ENCODE results near the gene ACTN1.

Gene ACTN1

GRCh38 chr14:68968051-68968450 lies 11.1 kb downstream of the ACTN1 start:
- no peak for DNase-seq

DNA sequence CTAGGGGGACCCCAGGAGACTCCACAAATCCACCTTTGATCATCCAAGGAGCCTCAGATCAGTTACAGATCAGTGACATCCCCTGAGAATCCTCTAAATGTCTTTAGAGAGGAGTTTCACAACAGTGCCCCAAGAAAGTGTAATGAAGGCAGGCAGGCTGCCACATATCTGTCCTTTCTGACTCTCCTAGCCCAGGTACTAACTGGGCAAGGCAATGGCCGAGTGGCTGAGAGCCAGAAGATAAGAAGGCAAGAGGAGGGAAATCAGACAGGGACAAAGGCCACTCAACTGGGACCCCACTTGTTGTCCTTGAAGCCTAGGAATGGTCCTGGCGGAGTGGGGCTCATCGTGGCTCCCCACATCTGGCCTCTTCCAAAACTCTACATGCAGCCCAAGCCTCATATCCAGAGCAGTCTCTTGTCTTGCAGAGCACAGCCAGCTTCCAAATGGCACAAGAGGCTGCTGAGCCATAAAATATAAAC lies 11.6 kb downstream of the ACTN1 start:
- DNase-seq = no peak

DNA sequence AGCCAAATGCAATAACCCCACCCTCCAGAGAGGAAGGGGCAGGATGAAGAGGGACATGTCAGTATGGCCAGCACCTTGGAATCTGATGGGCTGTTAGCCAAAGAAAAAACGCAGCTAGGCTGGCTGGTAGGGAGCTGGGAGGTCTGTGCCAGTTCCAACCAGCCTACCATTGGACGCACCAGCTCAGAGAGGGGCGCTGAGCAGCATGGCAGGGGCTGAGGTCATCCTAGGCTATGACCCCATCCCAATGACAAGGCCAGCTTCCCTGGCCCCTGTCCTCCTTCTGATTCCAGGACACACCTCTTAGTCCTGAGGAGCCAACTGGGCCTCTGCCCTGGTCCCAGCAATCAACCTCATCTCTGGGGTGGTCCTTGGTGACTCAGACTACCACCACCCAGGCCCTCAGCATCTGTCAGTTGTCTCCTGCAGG lies 12.2 kb downstream of the ACTN1 start:
- no peak for DNase-seq

GRCh38 chr14:68965261-68965761 lies 13.8 kb downstream of the ACTN1 start:
- DNase-seq = no peak

GRCh38 chr14:68964300-68965093 lies 14.6 kb downstream of the ACTN1 start:
- DNase-seq = no peak

GRCh38 chr14:68962681-68963080 lies 16.4 kb downstream of the ACTN1 start:
- DNase-seq = no peak

- no peak for DNase-seq
These were observed 17.1 kb downstream of the ACTN1 start for GRCh38 chr14:68961781-68962584.

GRCh38 chr14:68961361-68961760 lies 17.7 kb downstream of the ACTN1 start:
- no peak for DNase-seq

DNA sequence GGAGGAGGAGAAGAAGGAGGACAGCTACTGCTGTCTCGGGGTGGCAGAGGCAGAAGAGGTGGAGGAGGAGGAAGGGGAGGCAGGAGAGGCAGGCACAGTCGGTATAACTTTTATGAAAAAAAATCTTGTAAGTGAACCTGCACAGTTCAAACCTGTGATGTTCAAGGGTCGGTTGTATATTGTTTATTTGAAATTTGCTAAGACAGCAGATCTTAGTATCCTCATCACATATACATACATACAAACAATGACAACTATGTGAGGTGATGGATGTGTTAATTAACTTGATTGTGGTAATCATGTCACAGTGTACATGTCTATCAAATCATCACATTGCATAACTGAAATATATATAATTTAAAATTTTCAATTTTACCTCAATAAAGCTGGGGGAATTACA lies 19.0 kb downstream of the ACTN1 start:
- no peak for DNase-seq

- DNase-seq = no peak
These were observed 20.1 kb downstream of the ACTN1 start for GRCh38 chr14:68959035-68959434.

DNA sequence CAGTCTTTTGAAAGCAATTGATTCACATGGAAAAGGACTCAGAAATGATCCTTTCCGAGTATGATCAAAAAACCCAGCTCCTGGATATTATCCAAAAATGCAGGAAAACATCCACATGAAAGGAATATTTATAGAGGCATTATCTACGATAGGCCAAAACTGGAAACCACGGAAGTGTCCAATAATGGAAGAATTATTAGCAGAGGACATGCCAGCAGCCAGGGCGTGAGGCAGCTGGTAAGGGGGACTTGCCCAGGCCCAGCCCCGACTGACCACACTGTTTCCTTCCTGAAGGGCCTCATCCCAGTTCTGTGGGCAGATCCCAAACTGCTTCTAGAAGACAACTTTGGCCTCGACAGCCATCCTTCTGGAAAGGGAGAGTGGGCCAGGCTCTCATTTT lies 20.5 kb downstream of the ACTN1 start:
- DNase-seq = no peak

DNA sequence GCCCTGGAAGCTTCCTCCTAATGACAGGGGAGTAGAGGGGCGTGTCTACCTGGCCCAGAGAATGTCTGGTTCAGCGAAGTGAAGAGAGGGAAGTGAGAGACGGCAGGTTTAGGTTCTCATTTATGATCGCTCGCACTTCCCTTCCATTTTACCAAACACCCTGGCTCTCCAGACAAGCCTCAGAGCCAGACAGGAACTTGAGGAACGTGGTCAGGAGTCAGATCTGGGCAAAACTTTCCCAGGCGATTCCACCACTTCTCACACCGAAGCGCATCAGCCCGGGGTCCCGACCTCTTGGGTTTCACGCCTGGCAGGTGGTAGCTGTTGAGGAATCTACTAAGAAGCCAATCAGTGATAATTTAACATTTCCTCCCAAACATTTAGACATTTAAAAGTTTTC lies 21.3 kb downstream of the ACTN1 start:
- no peak for DNase-seq

DNA sequence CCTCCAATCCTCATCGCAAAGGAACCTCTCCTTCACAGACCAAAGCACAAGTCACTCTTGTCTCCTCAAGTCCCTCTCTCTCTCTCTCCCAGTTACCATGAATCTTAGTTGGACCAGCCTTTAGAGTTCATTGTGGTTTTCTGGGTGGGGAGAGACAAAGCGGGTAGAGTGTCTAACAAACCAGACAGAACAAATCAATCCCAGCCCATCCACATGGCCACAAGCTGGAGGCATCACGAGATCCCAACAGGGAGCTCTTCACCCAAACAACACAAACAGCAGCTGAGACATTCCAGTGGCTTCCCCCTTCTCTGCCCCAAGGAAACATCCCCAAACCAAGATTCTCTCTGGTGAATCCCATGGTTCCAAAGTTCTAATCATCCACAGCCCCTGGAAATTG lies 22.4 kb downstream of the ACTN1 start:
- DNase-seq = no peak

- no peak for DNase-seq
These were observed 23.3 kb downstream of the ACTN1 start for GRCh38 chr14:68955851-68956179.

DNA sequence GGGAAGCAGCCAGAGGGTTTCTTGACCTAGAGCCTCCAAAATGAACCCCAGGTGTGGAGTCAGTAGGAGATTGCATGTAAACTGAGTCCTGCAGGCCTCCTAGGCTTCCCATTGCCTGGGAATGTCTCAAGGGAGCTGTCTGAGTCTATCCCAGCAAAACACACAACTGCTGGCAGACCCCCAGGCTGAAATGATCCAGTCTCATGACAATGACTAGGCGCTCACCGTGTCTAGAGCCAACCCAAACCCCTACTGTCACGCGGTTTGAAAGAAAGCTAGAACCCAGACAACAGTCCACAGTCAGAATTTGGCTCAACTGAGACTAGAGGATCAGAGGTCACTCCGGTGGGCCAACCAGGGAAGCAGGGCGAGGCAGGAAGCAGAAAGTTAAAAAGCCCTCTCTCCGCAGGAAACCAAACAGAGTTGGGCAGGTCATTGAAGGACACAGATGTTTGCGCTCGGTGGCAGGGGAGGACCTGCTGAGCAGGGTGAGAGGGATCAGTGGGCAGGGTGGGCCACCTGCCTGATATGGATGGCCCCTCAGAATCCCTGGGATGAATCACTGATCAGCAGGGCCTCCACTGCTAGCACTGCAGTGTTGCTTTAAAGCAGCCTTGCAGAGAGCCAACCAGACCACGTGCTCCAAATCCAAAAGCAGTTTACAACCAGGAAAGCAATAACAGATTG lies 23.8 kb downstream of the ACTN1 start:
- no peak for DNase-seq

DNA sequence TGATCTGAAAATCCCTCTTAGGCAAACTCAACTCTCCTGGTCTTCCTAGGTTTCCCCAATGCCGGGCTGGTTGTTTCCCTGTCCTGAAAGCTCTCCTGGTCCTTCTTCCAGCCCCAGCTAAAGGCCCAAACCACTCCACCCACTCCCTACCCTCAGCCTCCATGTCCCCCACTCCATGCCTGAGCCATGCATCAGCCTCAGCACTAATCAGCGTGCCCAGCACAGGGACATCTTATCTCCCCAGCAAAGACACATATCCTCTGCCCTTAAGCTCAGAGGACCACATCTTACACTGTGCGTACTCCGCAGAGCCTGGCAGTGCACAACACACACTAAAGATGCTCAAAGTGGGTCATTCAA lies 25.9 kb downstream of the ACTN1 start:
- no peak for DNase-seq

DNA sequence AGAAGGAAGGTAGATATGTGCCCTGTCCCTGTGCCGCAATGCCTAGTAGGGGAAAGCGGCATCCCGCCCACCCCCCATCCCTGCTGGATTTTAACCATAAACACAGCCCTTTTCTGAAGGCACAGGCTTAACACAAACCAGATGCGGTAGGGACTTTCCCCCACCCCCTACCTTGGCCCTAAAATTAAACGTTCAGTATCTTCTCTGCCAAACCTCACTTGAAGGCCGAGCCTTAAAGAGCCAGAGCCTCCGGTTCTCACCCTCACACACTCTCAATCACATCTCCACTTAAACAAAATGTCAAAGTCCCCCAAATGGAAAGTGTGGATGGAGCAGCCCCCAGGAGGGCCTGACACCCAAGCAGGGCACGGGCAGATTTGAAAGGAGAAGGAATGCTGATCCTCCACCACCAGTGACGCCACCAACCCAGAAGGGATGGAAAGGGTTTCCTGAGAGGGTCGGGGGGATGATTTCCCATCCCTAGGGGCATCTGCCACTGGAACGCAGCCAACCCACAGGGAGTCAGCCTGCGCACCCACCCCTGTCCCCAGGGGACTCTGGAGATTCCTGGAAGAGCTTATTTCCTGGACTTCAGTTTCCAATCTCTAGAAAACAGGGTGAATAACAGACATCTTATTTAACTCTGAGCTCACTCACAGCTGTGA lies 26.4 kb downstream of the ACTN1 start:
- DNase-seq = no peak

DNA sequence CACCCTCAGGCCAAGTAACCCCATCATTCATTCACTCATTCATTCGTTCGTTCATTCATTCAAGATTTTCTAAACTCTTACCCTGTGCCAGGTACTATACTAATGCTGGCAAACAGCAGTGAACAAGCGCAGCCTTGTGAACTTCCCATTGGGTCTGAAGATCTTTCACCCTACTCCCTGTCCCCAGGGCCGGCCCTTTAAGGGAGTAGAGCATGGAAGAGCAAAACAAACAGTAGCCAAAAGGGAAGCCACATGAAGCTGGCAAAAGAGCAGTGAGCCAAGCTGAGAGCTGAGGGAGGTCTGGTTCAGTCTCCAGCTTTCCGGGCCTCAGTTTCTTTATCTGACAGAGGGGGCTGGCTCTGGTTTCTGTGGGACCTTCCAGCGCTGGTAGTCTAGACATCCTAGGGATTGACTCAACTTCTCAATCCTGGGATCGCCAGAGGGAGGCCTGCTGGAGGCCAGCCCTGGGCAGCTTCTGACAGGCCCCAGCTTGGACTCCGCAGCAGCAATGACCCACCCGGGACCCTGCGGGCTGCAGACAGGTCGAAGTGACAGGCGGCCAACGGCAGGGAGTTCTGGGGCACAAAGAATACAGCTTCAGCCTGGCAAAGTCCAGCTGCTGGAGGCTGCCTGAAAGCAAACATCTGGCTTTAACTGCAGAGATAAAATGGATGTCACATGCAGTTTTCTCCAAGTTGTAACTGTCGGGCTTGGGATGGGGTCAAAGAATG lies 27.1 kb downstream of the ACTN1 start:
- no peak for DNase-seq

DNA sequence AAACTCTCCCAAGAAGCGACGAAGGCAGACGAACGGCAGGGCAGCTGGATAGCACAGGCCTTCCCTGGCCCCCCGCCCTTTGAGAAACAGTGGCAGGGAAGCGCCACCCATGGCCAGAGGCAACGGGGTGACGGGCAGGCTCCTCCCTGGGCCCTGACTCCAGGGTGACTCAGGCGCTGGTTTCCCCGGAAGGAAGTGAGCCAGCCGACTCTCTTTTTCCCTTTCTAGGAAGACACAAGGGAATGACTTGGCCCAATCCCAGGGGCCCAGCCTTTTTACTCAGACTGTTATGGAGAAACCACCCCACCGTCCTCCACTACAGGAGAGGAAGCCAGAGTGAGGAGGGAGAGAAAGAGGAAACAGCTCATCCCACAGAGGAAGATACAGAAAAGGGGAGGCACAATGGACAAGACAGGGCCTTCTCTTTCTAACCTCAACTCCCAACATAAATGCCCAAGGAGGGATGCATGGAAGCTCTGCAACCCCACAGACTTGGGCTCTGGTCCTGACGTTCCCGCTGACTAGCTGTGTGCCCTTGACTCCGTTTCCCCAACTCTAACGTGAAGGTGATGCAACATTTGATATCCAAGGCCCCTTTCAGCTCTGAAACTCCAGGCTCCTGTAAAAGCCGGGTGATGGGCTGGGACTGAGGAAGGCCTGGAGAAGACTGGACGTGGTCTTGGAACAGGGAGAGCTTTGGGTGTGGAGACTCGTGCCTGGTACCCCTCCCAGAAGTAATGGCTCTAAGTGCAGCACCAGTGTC lies 27.9 kb downstream of the ACTN1 start:
- no peak for DNase-seq

- no peak for DNase-seq
These were observed 29.0 kb downstream of the ACTN1 start for GRCh38 chr14:68950111-68950510.

GRCh38 chr14:68949601-68949965 lies 29.5 kb downstream of the ACTN1 start:
- DNase-seq = no peak

Data from DMS 273 treated with DMSO at 0.1 percent for 48 hours (cell line).